LNCaP clone FGC (cell line): ENCODE data around the gene EWSR1.

ENCODE experiments used
- DNase-seq: peaks from one replicate; pipeline ENCODE4 v3.0.0-alpha.2; 2011; ENCODE audit warnings: low read depth
- H3K4me3 ChIP-seq: 2 replicates; pipeline ENCODE4 v1.5.1; 2011; ENCODE audit warnings: mild to moderate bottlenecking, low read depth, low read length, control low read depth
- TF ChIP-seq, protein P1 (sequence below): IDR thresholded peaks from 2 replicates; pipeline ENCODE4 v1.5.1; 2012; ENCODE audit warnings: mild to moderate bottlenecking; ENCODE audit not compliant: control insufficient read depth, insufficient read depth; ENCODE audit errors: extremely low read depth

EWSR1 gene

DNA sequence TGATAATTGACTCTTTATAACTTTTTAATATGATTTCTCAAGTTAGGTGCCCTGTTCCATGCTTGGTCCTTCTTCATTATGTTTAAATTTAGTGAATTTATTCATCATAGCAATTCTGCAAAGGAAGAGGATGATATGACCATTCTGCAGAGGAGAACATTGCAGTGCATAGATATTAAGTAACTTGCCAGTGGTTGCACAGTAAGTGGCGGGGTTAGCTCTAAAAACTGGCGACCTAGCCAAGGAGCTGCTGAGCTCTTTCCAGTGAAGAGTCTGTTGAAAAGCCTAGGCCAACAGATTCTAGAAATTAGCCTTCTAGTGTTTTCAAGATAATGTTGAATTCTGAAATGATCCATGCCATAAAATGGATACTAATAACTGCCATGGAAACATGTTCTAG, 4.6 kb downstream of the EWSR1 start:
- TF ChIP-seq, protein P1, sequence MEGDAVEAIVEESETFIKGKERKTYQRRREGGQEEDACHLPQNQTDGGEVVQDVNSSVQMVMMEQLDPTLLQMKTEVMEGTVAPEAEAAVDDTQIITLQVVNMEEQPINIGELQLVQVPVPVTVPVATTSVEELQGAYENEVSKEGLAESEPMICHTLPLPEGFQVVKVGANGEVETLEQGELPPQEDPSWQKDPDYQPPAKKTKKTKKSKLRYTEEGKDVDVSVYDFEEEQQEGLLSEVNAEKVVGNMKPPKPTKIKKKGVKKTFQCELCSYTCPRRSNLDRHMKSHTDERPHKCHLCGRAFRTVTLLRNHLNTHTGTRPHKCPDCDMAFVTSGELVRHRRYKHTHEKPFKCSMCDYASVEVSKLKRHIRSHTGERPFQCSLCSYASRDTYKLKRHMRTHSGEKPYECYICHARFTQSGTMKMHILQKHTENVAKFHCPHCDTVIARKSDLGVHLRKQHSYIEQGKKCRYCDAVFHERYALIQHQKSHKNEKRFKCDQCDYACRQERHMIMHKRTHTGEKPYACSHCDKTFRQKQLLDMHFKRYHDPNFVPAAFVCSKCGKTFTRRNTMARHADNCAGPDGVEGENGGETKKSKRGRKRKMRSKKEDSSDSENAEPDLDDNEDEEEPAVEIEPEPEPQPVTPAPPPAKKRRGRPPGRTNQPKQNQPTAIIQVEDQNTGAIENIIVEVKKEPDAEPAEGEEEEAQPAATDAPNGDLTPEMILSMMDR = no peak
- no peak for DNase-seq
- H3K4me3 ChIP-seq = no peak overlapping the region

- no peak overlapping the region for H3K4me3 ChIP-seq
- TF ChIP-seq, protein P1 = no peak
- no peak for DNase-seq
Observed at GRCh38 chr22:29275167-29275566, 7.1 kb downstream of the EWSR1 start.

- H3K4me3 ChIP-seq = no peak overlapping the region
- TF ChIP-seq, protein P1 = no peak
- no peak for DNase-seq
Observed at GRCh38 chr22:29275819-29276565, 7.9 kb downstream of the EWSR1 start.

GRCh38 chr22:29277927-29278326, 9.9 kb downstream of the EWSR1 start:
- no peak for DNase-seq
- TF ChIP-seq, protein P1 = no peak
- no peak overlapping the region for H3K4me3 ChIP-seq

DNA sequence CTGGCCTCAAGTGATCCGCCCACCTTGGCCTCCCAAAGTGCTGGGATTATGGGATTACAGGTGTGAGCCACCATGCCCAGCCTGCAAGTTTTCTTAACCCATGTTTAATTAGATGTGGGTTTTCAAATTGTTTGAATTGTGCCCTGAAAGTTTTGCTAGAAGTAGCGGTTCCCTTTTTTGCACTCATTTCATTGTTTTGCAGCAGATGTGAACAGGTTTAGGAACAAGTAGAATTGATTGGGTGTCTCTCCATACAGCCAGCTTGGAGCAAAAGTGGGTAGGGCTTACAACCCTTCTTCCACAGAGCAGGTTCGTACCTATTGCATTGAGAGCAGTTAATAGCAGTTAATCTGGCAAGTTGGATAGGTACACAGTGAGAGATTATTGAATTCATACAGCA, 16.1 kb downstream of the EWSR1 start:
- no peak for DNase-seq
- no peak overlapping the region for H3K4me3 ChIP-seq
- TF ChIP-seq, protein P1 = no peak

GRCh38 chr22:29288837-29289236, 20.8 kb downstream of the EWSR1 start:
- TF ChIP-seq, protein P1 = no peak
- no peak for DNase-seq
- no peak overlapping the region for H3K4me3 ChIP-seq

GRCh38 chr22:29290061-29290460, 22.0 kb downstream of the EWSR1 start:
- no peak for DNase-seq
- H3K4me3 ChIP-seq = no peak overlapping the region
- TF ChIP-seq, protein P1 = no peak
